LNCaP clone FGC (cell line): ENCODE measurements around the gene WIPF1.

Source experiments
- DNase-seq: peaks from one replicate; pipeline ENCODE4 v3.0.0-alpha.2; 2011; ENCODE audit warnings: low read depth
- H3K4me3 ChIP-seq: 2 replicates; pipeline ENCODE4 v1.5.1; 2011; ENCODE audit warnings: mild to moderate bottlenecking, low read depth, low read length, control low read depth
- TF ChIP-seq, protein P1 (sequence below): IDR thresholded peaks from 2 replicates; pipeline ENCODE4 v1.5.1; 2012; ENCODE audit warnings: mild to moderate bottlenecking; ENCODE audit not compliant: control insufficient read depth, insufficient read depth; ENCODE audit errors: extremely low read depth

Gene WIPF1

DNA sequence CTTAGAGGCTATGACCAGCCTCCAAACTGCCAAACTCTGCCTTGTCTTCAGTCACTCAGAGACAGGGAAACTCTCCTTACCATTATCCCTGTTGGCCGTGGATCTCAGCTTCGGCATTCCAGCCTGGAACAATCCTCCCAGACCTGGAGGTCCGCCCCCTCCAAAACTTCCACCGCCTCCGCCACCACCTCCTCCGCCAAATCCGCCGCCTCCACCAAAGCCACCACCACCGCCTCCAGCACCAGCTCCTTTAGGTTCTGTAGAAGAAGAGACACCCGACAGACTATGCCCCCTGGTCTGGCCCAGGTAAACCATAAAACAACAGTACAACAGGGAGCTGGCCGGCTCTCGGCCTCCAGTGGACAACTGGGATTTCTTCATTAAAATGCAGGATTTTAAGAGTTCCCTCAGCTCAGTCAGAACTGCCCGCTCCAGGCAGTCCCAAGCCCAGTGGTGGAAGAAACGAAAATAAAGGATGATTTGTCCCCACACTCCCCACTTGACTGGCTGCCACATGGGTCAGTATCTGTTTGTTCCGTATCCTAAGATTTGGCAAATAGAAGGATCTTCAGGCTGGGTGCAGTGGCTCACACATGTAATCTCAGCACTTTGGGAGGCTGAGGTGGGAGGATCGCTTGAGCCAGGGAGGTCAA lies 22.4 kb downstream of the WIPF1 start:
- no peak for DNase-seq
- H3K4me3 ChIP-seq = no peak overlapping the region
- TF ChIP-seq, protein P1, sequence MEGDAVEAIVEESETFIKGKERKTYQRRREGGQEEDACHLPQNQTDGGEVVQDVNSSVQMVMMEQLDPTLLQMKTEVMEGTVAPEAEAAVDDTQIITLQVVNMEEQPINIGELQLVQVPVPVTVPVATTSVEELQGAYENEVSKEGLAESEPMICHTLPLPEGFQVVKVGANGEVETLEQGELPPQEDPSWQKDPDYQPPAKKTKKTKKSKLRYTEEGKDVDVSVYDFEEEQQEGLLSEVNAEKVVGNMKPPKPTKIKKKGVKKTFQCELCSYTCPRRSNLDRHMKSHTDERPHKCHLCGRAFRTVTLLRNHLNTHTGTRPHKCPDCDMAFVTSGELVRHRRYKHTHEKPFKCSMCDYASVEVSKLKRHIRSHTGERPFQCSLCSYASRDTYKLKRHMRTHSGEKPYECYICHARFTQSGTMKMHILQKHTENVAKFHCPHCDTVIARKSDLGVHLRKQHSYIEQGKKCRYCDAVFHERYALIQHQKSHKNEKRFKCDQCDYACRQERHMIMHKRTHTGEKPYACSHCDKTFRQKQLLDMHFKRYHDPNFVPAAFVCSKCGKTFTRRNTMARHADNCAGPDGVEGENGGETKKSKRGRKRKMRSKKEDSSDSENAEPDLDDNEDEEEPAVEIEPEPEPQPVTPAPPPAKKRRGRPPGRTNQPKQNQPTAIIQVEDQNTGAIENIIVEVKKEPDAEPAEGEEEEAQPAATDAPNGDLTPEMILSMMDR = no peak

DNA sequence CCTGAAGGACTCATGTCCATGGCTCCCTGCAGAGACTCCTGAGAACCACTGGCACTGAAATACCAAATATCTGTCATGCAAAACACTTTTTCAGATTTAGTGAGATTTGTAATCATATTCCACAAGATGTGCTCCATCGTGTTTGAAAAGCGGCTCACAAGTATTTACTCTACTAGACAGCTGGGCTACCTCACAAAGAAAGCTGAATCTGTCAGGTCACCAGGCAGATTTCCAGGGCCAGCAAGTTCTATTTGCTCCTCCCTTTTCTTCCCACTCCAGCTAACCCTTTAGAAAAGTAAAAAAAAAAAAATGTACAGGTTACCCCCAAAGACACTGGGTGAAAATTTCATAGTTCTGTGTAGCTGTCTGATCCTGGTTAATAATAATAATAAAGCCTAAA lies 22.9 kb downstream of the WIPF1 start:
- DNase-seq = peak; percentile 40
- TF ChIP-seq, protein P1 = no peak

DNA sequence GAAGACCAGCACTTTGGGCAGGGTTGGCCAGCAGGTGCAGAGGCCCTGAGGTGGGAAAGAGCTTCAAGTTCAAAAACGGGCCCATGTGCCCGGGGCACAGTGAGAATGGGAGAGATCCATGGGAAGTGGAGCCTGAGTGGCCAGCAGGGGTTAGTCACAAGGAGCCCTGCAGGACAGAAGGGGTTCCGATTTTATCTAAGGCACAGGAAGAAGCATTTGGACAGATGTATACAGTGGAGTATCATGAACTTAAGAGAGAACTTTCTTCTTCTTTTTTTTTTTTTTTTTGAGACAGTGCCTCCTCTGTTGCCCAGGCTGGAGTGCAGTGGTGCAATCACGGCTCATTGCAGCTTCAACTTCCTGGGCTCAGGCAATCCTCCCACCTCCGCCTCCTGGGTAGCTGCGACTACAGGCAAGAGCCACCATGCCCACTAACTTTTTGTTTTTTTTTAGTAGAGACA lies 24.0 kb downstream of the WIPF1 start:
- no peak for DNase-seq

More for the DNA sequence above, 22.9 kb downstream of the WIPF1 start:
- H3K4me3 ChIP-seq = no peak overlapping the region

DNA sequence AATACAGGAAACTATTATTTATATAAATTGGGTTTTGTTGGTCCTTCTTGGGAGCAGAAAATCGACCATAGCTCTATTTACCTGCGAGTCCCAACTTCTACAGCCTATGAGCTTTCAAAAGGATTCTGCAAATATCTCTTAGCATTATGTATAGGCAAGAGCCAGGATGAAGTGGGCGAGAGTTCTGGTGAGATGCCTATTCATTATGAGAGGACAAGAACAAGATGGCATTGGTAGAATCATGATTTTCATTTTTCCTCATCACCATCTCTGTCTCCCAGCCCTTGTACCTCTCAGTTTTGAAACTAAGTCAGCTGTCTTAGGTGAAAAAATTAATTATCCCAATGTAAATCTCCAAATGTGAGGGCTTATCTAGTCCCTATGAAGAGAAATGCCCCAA lies 25.0 kb downstream of the WIPF1 start:
- TF ChIP-seq, protein P1 = no peak
- DNase-seq = no peak
- no peak overlapping the region for H3K4me3 ChIP-seq

More for the DNA sequence above, 24.0 kb downstream of the WIPF1 start:
- no peak overlapping the region for H3K4me3 ChIP-seq
- TF ChIP-seq, protein P1 = no peak

DNA sequence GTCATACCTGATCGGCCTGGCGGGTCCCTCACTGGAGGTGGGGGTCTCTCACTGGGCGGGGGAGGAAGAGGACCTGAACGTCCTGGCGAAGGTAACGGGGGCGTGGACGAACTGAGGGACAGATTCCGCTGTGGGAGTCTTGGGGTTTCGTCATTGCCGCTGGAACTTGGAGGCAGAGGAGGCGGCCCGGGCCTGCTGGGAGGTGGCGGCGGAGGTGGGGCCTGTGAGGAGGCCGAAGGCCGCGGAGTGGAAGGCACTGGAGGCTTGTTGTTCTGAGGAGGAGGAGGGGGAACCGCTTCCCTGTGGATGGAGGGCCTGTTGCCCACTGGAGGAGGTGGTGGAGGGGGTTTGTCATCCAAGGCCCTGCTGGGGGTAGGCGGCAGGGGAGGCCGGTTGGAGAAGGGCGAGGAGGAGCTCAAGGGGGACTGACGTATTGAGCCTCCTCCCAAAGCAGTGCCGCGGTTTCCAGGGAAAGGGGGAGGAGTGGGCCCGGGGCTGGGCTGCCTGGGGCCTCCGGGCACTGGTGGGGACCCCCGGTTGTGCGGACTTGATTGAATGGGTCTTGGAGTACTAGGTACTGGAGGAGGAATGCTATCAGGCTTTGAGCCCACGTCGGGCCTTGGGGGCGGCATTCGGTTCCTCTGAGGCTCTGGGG lies 25.8 kb downstream of the WIPF1 start:
- no peak for DNase-seq
- TF ChIP-seq, protein P1 = no peak
- no peak overlapping the region for H3K4me3 ChIP-seq

DNA sequence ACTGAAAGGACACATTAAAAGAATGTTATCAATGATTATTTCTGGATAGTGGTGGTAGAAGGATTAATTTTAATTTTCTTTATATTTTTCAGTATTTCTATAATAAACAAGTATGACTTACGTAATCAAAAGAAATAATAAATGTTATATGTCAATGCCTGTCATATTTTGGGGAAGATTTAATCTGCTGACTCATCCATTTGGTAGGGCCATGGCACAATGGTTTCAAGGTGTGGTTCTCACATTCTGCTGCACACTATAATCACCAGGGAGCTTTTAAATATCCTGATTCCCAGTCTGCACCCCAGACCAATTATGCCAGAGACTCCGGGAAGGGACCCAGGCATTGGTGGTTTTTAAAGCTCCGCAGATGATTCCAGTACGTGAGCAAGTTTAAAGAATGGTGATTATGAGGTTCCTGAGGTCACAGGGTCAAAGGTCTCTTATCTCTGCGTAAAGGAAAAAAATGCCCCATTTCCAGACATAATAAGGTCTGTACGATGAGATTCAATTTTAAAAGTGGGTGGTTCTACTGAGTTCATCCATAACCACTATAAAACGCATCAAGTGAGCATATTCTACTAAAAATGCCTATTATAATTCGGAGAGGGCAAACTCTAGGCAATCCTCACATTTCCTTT lies 27.2 kb downstream of the WIPF1 start:
- TF ChIP-seq, protein P1 = no peak
- no peak for DNase-seq
- no peak overlapping the region for H3K4me3 ChIP-seq
